Measurements from ENCODE around the gene KLHDC7B.

KLHDC7B gene

DNA sequence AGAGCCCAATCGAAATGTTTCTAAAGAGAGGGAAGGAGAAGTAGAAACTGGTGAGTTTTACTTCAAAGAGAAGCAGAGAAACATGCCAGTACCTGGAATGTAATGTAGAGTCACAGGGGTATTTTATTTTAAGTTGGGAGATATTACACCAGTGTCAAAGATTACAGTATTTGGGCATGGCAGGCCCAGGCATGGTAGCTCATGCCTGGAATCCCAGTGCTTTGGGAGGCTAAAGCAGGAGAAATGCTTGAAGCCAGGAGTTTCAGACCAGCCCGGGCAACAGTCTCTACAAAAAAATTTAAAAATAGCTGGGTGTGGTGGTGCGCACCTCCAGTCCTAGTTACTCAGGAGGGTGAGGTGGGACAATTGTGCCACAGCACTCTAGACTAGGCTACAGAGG is 14.3 kb downstream of the KLHDC7B start:
- H3K36me3 ChIP-seq (ENCODE audit: insufficient read depth, low read length) = no peaks in the 10 kb centered on the region
- no peak overlapping the region for H3K4me3 ChIP-seq
- H3K27ac ChIP-seq = no peak overlapping the region
- H3K9me3 ChIP-seq (ENCODE audit: low read depth, low read length) = no peaks in the 10 kb centered on the region
- no peak for DNase-seq (ENCODE audit: low read depth, low spot score)
- H3K9ac ChIP-seq (ENCODE audit: insufficient read length) = no peak overlapping the region
- TF ChIP-seq EZH2 (IDR thresholded peaks at IDR 0.05) (no peak), FOXP2 (optimal IDR thresholded peaks at IDR 0.05; ENCODE audit: control extremely low read depth, extremely low read length, insufficient read depth) (no peak), POLR2AphosphoS5 (IDR thresholded peaks at IDR 0.05; ENCODE audit: borderline replicate concordance, low read depth, low read length) (no peak)

DNA sequence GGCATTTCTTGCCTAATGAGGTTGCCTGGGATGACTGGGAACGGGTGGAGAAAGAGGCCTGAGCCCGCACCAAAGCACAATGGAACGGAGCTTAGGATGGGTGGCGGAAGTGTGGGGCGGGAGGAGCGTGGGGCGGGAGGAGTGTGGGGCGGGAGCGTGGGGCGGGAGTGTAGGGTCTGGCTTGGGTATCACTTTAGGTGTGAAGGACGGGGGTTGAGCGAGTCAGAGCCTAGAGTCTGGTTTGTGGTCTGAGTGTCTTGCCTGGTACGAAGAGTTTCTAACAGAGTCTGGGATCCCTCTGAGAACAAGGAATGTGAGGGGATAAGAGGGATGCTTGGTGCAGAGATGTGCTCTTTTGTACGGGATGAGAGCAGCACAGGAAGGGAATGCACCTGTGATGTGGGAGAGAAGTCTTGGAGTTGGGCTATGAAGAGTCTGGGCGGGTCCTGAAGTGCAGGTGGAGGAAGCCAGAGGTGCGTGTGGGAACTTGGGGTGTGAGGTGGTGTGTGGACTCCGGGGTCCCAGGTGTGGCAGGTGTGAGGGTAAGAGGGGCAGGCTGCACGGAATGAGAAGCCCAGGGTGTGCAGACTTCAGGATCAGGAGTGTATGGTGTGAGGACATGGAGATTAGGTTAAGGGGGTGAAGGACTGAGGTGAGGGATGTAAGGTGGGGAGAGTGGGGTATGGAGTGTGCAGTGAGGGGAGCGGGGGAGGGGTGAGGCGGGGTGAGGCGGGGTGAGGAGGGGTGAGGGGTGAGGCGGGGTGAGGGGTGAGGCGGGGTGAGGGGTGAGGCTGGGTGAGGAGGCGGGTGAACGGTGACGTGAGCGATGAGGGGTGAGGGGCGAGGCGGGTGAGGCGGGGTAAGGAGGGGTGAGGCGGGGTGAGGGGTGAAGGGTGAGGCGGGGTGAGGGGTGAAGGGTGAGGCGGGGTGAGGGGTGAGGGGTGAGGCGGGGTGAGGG is 16.0 kb downstream of the KLHDC7B start:
- no peak overlapping the region for H3K4me3 ChIP-seq
- H3K9me3 ChIP-seq (ENCODE audit: low read depth, low read length) = no peaks in the 10 kb centered on the region
- no peaks in the 10 kb centered on the region for H3K36me3 ChIP-seq (ENCODE audit: insufficient read depth, low read length)
- no peak for DNase-seq (ENCODE audit: low read depth, low spot score)
- TF ChIP-seq EZH2 (IDR thresholded peaks at IDR 0.05) = no peak
- no peak for TF ChIP-seq POLR2AphosphoS5 (IDR thresholded peaks at IDR 0.05; ENCODE audit: borderline replicate concordance, low read depth, low read length)
- TF ChIP-seq FOXP2 (optimal IDR thresholded peaks at IDR 0.05; ENCODE audit: control extremely low read depth, extremely low read length, insufficient read depth) = no peak
- no peak overlapping the region for H3K27ac ChIP-seq
- H3K9ac ChIP-seq (ENCODE audit: insufficient read length) = no peak overlapping the region

DNA sequence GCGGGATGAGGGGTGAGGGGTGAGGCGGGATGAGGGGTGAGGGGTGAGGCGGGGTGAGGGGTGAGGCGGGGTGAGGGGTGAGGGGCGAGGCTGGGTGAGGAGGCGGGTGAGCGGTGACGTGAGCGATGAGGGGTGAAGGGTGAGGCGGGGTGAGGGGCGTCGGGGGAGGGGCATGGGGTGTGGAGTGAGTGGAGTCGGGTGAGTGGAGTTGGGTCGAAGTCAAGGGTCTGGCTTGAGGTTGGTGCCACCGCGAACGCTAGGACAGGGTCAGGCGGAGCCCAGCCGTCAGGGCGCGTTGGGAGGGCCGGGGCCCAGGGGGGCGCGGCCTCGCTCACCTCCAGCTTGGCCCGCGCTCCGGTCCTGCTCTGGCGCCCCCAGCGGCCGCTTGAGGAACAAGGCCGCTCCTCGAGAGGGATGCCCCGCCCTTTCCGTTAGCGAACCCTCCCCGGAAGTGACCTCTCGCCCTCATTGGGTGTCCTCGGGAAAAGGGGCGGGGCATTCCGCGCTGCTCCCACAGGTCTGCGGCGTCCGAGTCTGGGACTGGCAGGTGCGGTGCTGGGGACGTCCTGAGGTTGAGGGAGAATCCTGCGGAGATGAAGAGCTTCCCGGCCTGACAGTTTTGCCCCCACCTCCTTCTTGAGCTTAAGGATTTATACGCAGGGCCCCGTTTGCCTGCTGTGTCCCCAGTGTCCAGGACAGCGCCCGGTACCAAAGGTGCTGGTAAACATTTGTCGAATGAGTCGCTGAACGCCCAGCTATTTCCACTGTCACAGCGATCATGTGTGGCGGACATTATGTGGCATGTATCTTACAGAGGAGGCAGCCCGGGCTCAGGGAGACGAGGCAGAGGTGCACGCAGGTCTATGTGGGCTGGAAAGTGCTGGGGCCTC is 17.1 kb downstream of the KLHDC7B start, which contains the start of gene SYCE3:
Gene SYCE3 (minus strand): TSS at position 397 of the 890 bp plus-strand sequence. CDS start 6,514 bp downstream, outside the sequence.
- TF ChIP-seq POLR2AphosphoS5 (IDR thresholded peaks at IDR 0.05; ENCODE audit: borderline replicate concordance, low read depth, low read length) (peak; percentile 73), FOXP2 (optimal IDR thresholded peaks at IDR 0.05; ENCODE audit: control extremely low read depth, extremely low read length, insufficient read depth) (no peak)
- no peak within 1 kb of the TSS for H3K27ac ChIP-seq

DNA sequence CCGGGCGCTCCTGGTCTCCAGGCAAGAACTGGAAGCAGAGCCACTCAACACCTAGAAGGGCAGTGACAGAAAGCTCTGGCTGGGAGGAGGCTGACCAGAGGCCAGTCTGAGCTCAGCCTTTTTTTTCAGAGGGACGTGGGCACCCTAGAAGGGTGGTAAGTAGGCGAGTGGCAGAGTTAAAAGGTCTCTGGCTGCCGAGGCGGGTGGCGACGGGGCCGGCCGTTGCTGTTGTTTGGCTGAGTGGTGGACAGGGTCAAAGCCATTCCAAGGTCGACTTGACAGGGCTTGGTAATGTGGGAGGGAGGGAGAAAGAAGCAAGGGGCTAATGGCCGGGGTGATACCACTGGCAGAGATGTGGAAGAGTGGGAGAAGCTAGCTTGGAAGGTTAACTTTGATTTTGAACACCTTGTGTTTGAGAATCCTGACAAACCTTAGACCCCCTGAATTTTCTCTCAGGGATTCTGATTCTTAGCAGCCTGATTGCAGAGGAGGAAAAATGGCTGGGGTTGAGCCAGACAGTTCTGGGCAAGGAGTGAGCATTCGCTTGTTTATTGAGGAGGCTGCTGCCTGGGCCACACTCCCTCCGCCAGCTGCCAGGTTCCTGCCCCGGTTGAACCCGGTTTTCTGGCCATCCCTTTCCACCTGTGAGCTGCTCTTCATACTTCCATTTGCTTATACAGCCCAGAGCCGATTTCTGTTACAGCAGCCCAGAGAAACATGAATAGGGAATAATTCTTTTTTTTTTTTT is 17.9 kb downstream of the KLHDC7B start:
- Histone ChIP-seq H3K4me3 (peak overlapping the region; percentile 89), H3K9ac (ENCODE audit: insufficient read length) (peak overlapping the region; percentile 72), H3K9me3 (ENCODE audit: low read depth, low read length) (no peaks in the 10 kb centered on the region), H3K36me3 (ENCODE audit: insufficient read depth, low read length) (no peaks in the 10 kb centered on the region), H3K27ac (no peak overlapping the region)
- TF ChIP-seq POLR2AphosphoS5 (IDR thresholded peaks at IDR 0.05; ENCODE audit: borderline replicate concordance, low read depth, low read length) (no peak), FOXP2 (optimal IDR thresholded peaks at IDR 0.05; ENCODE audit: control extremely low read depth, extremely low read length, insufficient read depth) (no peak), EZH2 (IDR thresholded peaks at IDR 0.05) (no peak)
- no peak for DNase-seq (ENCODE audit: low read depth, low spot score)

More for the DNA sequence above, 17.1 kb downstream of the KLHDC7B start, which contains the start of gene SYCE3:
- H3K9ac ChIP-seq (ENCODE audit: insufficient read length) = peak within 1 kb of the TSS; percentile 72
- H3K36me3 ChIP-seq (ENCODE audit: insufficient read depth, low read length) = no peaks in the 10 kb centered on the region
- DNase-seq (ENCODE audit: low read depth, low spot score) = peak; percentile 50
- H3K9me3 ChIP-seq (ENCODE audit: low read depth, low read length) = no peaks in the 10 kb centered on the region
- peak within 1 kb of the TSS; percentile 89 for H3K4me3 ChIP-seq

DNA sequence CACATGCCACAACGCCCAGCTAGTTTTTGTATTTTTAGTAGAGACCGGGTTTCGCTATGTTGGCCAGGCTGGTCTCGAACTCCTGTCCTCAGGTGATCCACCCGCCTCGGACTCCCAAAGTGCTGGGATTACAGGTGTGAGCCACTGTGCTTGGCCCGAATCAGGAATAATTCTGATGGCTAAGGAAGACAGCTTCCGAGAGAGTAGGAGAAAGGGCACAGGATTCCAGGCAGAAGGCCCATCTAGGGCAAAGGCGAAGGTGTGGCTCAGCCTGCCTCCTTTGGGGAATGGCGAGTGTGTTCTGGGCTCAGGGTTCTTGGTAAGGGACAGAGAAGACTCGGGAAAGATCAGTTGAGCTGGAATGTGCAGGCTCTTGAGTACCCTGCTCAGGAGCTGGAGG is 18.6 kb downstream of the KLHDC7B start:
- no peak overlapping the region for H3K4me3 ChIP-seq
- DNase-seq (ENCODE audit: low read depth, low spot score) = no peak
- H3K9ac ChIP-seq (ENCODE audit: insufficient read length) = no peak overlapping the region
- H3K27ac ChIP-seq = no peak overlapping the region
- H3K9me3 ChIP-seq (ENCODE audit: low read depth, low read length) = no peaks in the 10 kb centered on the region
- no peaks in the 10 kb centered on the region for H3K36me3 ChIP-seq (ENCODE audit: insufficient read depth, low read length)
- no peak for TF ChIP-seq FOXP2 (optimal IDR thresholded peaks at IDR 0.05; ENCODE audit: control extremely low read depth, extremely low read length, insufficient read depth)
- no peak for TF ChIP-seq POLR2AphosphoS5 (IDR thresholded peaks at IDR 0.05; ENCODE audit: borderline replicate concordance, low read depth, low read length)
- no peak for TF ChIP-seq EZH2 (IDR thresholded peaks at IDR 0.05)

DNA sequence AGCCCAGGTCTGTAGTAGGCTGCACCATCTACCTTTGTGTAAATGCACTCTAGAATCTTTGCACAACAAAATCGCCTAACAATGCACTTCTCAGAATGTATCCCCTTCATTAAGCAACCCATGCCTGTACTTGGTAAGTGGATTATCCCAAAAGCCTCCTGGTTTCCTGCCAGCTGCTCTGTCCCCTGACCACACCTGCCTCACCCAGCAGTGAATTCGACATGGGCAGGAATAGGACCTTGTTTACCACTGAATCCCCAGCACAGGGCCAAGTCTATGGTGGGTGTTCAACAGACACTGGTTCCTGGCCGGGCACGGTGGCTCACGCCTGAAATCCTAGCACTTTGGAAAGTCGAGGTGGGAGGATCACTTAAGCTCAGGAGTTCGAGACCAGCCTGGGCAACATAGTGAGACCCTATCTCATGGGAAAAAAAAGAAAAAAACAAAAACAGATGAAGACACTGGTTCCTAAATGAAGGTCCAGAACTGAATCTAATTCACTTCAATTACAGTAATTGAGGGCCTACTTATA is 22.1 kb downstream of the KLHDC7B start:
- Histone ChIP-seq H3K36me3 (ENCODE audit: insufficient read depth, low read length) (no peaks in the 10 kb centered on the region; the same call in 1 of the 2 replicates), H3K4me3 (no peak overlapping the region), H3K27ac (no peak overlapping the region), H3K9me3 (ENCODE audit: low read depth, low read length) (no peaks in the 10 kb centered on the region), H3K9ac (ENCODE audit: insufficient read length) (no peak overlapping the region)
- no peak for DNase-seq (ENCODE audit: low read depth, low spot score)
- no peak for TF ChIP-seq POLR2AphosphoS5 (IDR thresholded peaks at IDR 0.05; ENCODE audit: borderline replicate concordance, low read depth, low read length)
- TF ChIP-seq FOXP2 (optimal IDR thresholded peaks at IDR 0.05; ENCODE audit: control extremely low read depth, extremely low read length, insufficient read depth) = no peak
- no peak for TF ChIP-seq EZH2 (IDR thresholded peaks at IDR 0.05)

DNA sequence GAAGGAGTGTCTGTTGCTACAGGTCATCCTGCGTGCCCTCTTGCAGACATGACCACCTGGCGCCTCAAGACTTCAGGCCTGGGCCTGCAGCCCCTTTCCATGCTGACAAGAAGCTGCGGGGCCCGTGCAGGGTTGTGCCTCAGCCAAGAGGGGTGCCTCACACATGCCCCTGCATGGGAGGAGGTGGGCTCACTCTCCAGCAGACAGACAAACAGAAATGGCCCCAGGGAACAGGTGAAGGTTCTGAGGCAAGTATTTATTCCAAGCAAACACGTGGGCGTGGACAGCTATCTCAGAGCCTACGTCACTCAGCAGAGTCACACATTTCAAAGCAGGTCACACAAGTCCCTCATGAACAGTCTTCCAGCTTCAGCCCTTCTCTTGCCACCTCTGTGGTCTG is 22.9 kb downstream of the KLHDC7B start:
- no peak overlapping the region for H3K27ac ChIP-seq
- no peaks in the 10 kb centered on the region; the same call in 1 of the 2 replicates for H3K36me3 ChIP-seq (ENCODE audit: insufficient read depth, low read length)
- no peak for DNase-seq (ENCODE audit: low read depth, low spot score)
- TF ChIP-seq EZH2 (IDR thresholded peaks at IDR 0.05) = no peak
- no peak for TF ChIP-seq POLR2AphosphoS5 (IDR thresholded peaks at IDR 0.05; ENCODE audit: borderline replicate concordance, low read depth, low read length)
- TF ChIP-seq FOXP2 (optimal IDR thresholded peaks at IDR 0.05; ENCODE audit: control extremely low read depth, extremely low read length, insufficient read depth) = no peak
- H3K9ac ChIP-seq (ENCODE audit: insufficient read length) = no peak overlapping the region
- no peak overlapping the region for H3K4me3 ChIP-seq
- no peaks in the 10 kb centered on the region for H3K9me3 ChIP-seq (ENCODE audit: low read depth, low read length)
